ENCODE results near the gene KIN. TPM values are rescaled to one million over a fixed set of nuclear protein-coding genes. Genes with fewer than 3 reads are reported as not detected.
"Not testable (repeated sequence)": the region's sequence is repeated elsewhere in the genome, so short reads cannot be mapped to it uniquely, and the experiment has no call there.

KIN gene
- polyA plus RNA-seq, 4 donors: 7.0 to 12.7 (median 9.1) TPM

DNA sequence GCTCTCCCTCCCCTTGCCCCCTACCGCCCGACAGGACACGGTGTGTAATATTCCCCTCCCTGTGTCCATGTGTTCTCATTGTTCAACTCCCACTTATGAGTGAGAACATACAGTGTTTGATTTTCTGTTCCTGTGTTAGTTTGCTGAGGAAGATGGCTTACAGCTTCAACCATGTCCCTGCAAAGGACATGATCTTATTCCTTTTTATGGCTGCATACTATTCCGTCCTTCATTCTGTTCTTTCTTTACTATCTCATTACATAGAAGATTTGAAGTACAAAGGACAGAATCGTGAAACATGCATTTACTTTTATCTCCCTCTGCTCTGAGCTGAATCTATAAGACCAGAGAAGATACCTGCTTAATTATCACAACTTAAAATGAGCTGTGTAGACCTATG lies 76.7 kb downstream of the KIN start:
- not testable (repeated sequence) for H3K4me3 ChIP-seq (ENCODE audit: low read depth in 1 of 3, low read length in 3 of 3); H3K36me3 ChIP-seq (ENCODE audit: control insufficient read depth in 3 of 3, insufficient read depth in 2 of 3, low read depth in 1 of 3, low read length in 3 of 3); H3K9me3 ChIP-seq (ENCODE audit: control insufficient read depth in 2 of 2, insufficient read depth in 1 of 2, low read depth in 1 of 2, low read length in 1 of 2); H3K27me3 ChIP-seq (ENCODE audit: control insufficient read depth in 3 of 3, insufficient read depth in 3 of 3, low read length in 3 of 3); DNase-seq; FAIRE-seq; H3K4me1 ChIP-seq (ENCODE audit: control insufficient read depth in 3 of 3, insufficient read depth in 2 of 3, low read depth in 1 of 3, low read length in 2 of 3); H3K27ac ChIP-seq (ENCODE audit: low read depth in 1 of 3, low read length in 2 of 3)
- WGBS, 3 donors: 77 to 86% (median 79%) methylated on average over 5 of the region's 5 CpGs

DNA sequence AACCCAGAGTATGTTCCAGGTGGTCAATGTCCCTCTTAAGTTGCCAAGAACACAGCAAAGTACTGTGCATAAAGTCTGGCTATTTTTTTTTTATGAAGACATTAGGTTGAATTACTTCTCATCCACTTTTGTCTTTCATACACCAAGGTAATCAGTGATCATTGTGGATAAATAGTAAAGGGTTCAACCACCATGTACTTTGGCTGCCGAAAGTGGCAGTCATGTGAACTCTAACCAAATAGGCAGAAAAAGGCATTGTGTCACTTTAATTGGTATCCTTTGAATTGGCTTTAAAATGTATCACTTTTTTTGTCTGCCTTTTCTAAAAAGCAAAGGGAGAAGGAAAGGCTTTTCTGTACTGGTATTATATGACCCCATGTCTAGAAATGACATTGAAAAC lies 77.3 kb downstream of the KIN start:
- WGBS, 3 donors: 85 to 91% (median 89%) methylated on average over 1 of the region's 1 CpG
- Histone ChIP-seq H3K27ac (ENCODE audit: low read depth in 1 of 3, low read length in 2 of 3) (no peak overlapping the region), H3K9me3 (ENCODE audit: control insufficient read depth in 2 of 2, insufficient read depth in 1 of 2, low read depth in 1 of 2, low read length in 1 of 2) (no peaks in the 10 kb centered on the region), H3K4me3 (ENCODE audit: low read depth in 1 of 3, low read length in 3 of 3) (no peak overlapping the region), H3K36me3 (ENCODE audit: control insufficient read depth in 3 of 3, insufficient read depth in 2 of 3, low read depth in 1 of 3, low read length in 3 of 3) (no peaks in the 10 kb centered on the region), H3K4me1 (ENCODE audit: control insufficient read depth in 3 of 3, insufficient read depth in 2 of 3, low read depth in 1 of 3, low read length in 2 of 3) (no peaks in the 10 kb centered on the region), H3K27me3 (ENCODE audit: control insufficient read depth in 3 of 3, insufficient read depth in 3 of 3, low read length in 3 of 3) (peaks cover 0 to 3% (median 0%) of the 10 kb centered on the region in 3 donors)
- FAIRE-seq: no peak
- DNase-seq: no peak

DNA sequence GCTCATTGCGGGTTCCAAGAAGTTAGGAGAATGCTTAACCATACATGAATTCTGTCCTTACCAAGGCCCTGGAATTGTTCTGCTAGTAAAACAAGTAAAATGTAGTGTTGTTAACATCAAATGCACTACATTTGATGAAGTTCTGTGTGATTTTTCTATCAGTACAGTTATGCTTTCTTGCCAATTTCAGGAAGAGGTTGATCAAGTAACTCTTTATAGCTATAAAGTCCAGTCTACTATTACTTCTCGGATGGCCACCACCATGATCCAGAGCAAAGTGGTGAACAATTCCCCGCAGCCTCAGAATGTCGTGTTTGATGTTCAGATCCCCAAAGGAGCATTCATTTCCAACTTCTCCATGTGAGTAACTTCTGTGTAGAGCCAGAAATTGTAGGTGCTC lies 79.0 kb downstream of the KIN start:
- no peaks in the 10 kb centered on the region for H3K36me3 ChIP-seq (ENCODE audit: control insufficient read depth in 3 of 3, insufficient read depth in 2 of 3, low read depth in 1 of 3, low read length in 3 of 3)
- WGBS, 3 donors: 90 to 92% (median 92%) methylated on average over 4 of the region's 4 CpGs
- no peaks in the 10 kb centered on the region for H3K9me3 ChIP-seq (ENCODE audit: control insufficient read depth in 2 of 2, insufficient read depth in 1 of 2, low read depth in 1 of 2, low read length in 1 of 2)
- no peak overlapping the region for H3K27ac ChIP-seq (ENCODE audit: low read depth in 1 of 3, low read length in 2 of 3)
- FAIRE-seq (no peak), DNase-seq (no peak)
- peaks cover 0 to 6% (median 0%) of the 10 kb centered on the region in 3 donors for H3K27me3 ChIP-seq (ENCODE audit: control insufficient read depth in 3 of 3, insufficient read depth in 3 of 3, low read length in 3 of 3)
- no peak overlapping the region for H3K4me3 ChIP-seq (ENCODE audit: low read depth in 1 of 3, low read length in 3 of 3)
- H3K4me1 ChIP-seq (ENCODE audit: control insufficient read depth in 3 of 3, insufficient read depth in 2 of 3, low read depth in 1 of 3, low read length in 2 of 3): no peaks in the 10 kb centered on the region

DNA sequence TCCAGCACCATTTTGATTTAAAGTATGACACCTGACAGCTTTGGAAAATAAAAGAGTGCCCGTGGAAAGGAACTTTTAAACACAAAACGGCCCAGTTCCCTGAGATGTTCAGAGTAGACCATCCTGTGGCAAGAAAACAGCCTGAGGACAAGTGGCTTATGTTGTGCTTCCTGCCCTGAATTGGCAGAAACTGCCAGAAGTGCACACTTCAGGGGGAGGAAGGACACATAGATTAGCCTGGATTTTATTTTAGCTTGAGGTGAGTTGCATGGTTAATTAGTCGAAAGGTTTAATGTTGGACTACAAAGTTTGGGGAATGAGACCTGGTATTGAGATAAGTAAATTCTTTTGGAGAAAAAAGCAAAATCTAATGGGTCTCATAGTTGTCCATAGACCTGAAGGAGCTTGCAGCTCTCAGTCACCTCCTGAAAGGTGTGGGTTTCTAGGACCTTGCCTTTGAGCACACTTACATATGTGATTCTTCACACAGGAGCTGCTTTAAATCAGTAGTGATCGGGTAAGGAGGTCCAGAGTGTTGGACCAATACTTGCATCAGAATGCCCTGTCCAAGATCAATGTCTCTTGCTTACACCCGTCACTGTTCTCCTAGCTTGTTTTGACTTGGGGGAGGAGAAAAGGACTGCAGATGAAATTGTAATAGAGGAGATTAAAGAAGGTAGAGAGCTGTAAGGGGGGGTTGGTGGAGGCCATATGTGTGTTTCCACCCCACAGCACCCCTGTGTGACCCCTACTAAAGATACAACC lies 79.8 kb downstream of the KIN start:
- peaks cover 0 to 6% (median 0%) of the 10 kb centered on the region in 3 donors for H3K27me3 ChIP-seq (ENCODE audit: control insufficient read depth in 3 of 3, insufficient read depth in 3 of 3, low read length in 3 of 3)
- FAIRE-seq (no peak), DNase-seq (no peak)
- no peak overlapping the region for H3K4me3 ChIP-seq (ENCODE audit: low read depth in 1 of 3, low read length in 3 of 3)
- H3K36me3 ChIP-seq (ENCODE audit: control insufficient read depth in 3 of 3, insufficient read depth in 2 of 3, low read depth in 1 of 3, low read length in 3 of 3): no peaks in the 10 kb centered on the region
- H3K4me1 ChIP-seq (ENCODE audit: control insufficient read depth in 3 of 3, insufficient read depth in 2 of 3, low read depth in 1 of 3, low read length in 2 of 3): no peaks in the 10 kb centered on the region
- H3K9me3 ChIP-seq (ENCODE audit: control insufficient read depth in 2 of 2, insufficient read depth in 1 of 2, low read depth in 1 of 2, low read length in 1 of 2): no peaks in the 10 kb centered on the region
- WGBS, 3 donors: 79 to 85% (median 84%) methylated on average over 5 of the region's 5 CpGs
- H3K27ac ChIP-seq (ENCODE audit: low read depth in 1 of 3, low read length in 2 of 3): no peak overlapping the region

DNA sequence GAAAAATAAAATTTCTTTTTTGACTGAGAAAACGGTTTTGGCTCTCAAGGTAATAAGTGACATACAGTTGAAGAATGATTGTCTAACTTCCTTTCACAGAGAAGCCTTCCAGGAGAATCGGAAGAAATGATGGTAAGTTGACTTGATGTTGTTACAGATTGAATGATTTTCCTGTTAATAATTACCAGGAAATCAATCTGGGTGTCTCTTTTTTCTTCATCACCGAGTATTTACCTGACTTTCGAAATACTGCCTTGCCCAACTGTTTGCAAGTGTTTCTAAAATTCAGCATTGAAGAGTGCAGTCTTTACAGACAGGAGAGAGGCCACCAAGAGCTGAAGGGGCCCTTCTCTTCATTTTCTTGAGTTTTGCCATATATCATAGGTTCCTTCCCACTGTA lies 80.7 kb downstream of the KIN start:
- H3K9me3 ChIP-seq (ENCODE audit: control insufficient read depth in 2 of 2, insufficient read depth in 1 of 2, low read depth in 1 of 2, low read length in 1 of 2): no peaks in the 10 kb centered on the region
- no peaks in the 10 kb centered on the region for H3K4me1 ChIP-seq (ENCODE audit: control insufficient read depth in 3 of 3, insufficient read depth in 2 of 3, low read depth in 1 of 3, low read length in 2 of 3)
- no peaks in the 10 kb centered on the region for H3K36me3 ChIP-seq (ENCODE audit: control insufficient read depth in 3 of 3, insufficient read depth in 2 of 3, low read depth in 1 of 3, low read length in 3 of 3)
- FAIRE-seq: no peak
- H3K27me3 ChIP-seq (ENCODE audit: control insufficient read depth in 3 of 3, insufficient read depth in 3 of 3, low read length in 3 of 3): peaks cover 0 to 11% (median 0%) of the 10 kb centered on the region in 3 donors
- 19 to 51% (median 32%) methylated on average over 4 of the region's 4 CpGs for WGBS, 3 donors
- H3K4me3 ChIP-seq (ENCODE audit: low read depth in 1 of 3, low read length in 3 of 3): no peak overlapping the region
- peak in 1 of 2 donors; percentile 28 for DNase-seq
- H3K27ac ChIP-seq (ENCODE audit: low read depth in 1 of 3, low read length in 2 of 3): no peak overlapping the region

DNA sequence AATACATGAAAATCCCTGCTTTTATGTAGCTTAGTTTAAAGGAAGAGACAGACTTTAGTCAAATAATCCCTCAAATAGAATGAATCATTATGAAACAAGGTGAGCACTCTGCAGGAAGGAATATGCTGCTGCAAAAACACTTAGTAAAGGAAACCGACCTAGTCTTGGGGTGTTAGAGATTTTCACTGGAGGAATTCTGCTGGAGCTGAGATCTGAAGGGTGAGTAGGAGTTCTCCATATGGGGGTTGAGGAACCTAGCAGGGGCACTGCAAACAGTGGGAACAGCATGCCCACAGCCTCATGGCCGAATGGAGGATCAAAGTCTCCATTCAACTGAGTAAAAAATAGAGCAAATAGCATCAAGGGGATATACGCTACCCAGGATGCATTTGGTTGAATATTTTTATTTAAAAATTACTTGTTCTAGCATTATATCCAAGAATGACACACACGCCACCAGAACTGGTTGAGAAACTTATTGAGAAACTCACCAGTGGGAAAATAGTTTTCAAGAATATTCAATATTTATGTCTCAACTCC lies 81.2 kb downstream of the KIN start:
- Histone ChIP-seq H3K4me1 (ENCODE audit: control insufficient read depth in 3 of 3, insufficient read depth in 2 of 3, low read depth in 1 of 3, low read length in 2 of 3) (no peaks in the 10 kb centered on the region), H3K36me3 (ENCODE audit: control insufficient read depth in 3 of 3, insufficient read depth in 2 of 3, low read depth in 1 of 3, low read length in 3 of 3) (no peaks in the 10 kb centered on the region), H3K4me3 (ENCODE audit: low read depth in 1 of 3, low read length in 3 of 3) (no peak overlapping the region), H3K9me3 (ENCODE audit: control insufficient read depth in 2 of 2, insufficient read depth in 1 of 2, low read depth in 1 of 2, low read length in 1 of 2) (no peaks in the 10 kb centered on the region), H3K27ac (ENCODE audit: low read depth in 1 of 3, low read length in 2 of 3) (no peak overlapping the region), H3K27me3 (ENCODE audit: control insufficient read depth in 3 of 3, insufficient read depth in 3 of 3, low read length in 3 of 3) (peaks cover 0 to 11% (median 0%) of the 10 kb centered on the region in 3 donors)
- DNase-seq (no peak), FAIRE-seq (no peak)
- 65 to 78% (median 70%) methylated on average over 4 of the region's 4 CpGs for WGBS, 3 donors

DNA sequence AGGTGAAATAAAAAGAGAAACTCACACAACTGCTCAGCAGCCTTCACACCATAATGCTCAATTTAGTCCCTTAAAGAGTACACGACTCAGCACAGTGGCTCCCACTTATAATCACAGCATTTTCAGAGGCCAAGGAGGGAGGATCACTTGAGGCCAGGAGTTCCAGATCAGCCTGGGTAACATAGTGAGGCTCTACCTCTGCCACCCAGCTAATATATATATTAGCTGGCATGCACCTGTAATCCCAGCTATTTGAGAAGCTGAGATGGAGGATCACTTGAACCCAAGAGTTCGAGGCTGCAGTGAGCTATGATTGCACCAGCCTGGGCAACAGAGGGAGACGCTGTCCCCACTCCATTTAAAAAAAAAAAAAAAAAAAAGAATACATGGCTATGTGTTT lies 82.5 kb downstream of the KIN start:
- WGBS, 3 donors: 79 to 88% (median 86%) methylated on average over 3 of the region's 3 CpGs
- Histone ChIP-seq H3K36me3 (ENCODE audit: control insufficient read depth in 3 of 3, insufficient read depth in 2 of 3, low read depth in 1 of 3, low read length in 3 of 3) (no peaks in the 10 kb centered on the region), H3K27ac (ENCODE audit: low read depth in 1 of 3, low read length in 2 of 3) (no peak overlapping the region), H3K4me3 (ENCODE audit: low read depth in 1 of 3, low read length in 3 of 3) (no peak overlapping the region), H3K27me3 (ENCODE audit: control insufficient read depth in 3 of 3, insufficient read depth in 3 of 3, low read length in 3 of 3) (peaks cover 0 to 11% (median 0%) of the 10 kb centered on the region in 3 donors), H3K9me3 (ENCODE audit: control insufficient read depth in 2 of 2, insufficient read depth in 1 of 2, low read depth in 1 of 2, low read length in 1 of 2) (no peaks in the 10 kb centered on the region), H3K4me1 (ENCODE audit: control insufficient read depth in 3 of 3, insufficient read depth in 2 of 3, low read depth in 1 of 3, low read length in 2 of 3) (no peaks in the 10 kb centered on the region)
- FAIRE-seq (no peak), DNase-seq (no peak)

DNA sequence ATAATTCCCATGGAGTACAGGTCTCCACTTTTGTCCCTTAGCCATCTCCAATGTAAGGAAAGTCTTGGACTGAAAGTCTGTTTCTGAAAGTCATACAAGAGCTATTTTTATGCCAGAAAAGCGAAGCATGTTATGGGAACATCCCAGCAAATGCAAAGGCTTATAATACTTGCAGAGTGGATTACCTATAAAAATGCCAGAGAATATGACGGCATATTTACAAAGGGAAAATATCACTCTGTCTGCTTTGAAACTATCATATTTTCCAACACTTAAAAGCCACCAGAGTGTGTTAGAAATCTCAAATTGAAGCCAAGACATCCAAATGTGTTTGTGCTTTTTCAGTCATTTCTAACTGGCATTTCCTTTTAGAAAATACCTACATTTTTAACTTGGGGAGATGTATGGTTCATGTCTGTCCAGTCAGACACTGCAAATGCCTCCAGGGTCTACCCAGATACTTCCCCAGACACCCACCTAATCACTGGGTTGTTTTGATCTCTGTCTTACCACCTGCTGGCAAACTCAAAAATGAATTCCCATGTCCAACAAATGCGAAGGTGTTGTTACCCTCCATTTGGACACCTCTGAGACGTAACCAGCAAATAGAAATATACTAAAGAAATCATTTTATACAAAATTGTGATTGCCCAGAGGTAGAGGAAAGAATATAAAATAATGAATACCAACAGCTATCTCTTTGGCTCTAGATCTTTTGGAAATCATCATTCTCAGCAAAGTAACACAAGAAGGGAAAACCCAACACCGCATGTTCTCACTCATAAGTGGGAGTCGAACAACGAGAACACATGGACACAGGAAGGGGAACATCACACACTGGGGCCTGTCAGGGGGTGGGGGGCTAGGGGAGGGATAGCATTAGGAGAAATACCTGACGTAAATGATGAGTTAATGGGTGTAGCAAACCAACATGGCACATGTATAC lies 83.4 kb downstream of the KIN start:
- Histone ChIP-seq H3K27ac (ENCODE audit: low read depth in 1 of 3, low read length in 2 of 3) (no peak overlapping the region), H3K27me3 (ENCODE audit: control insufficient read depth in 3 of 3, insufficient read depth in 3 of 3, low read length in 3 of 3) (peaks cover 0 to 11% (median 0%) of the 10 kb centered on the region in 3 donors), H3K4me1 (ENCODE audit: control insufficient read depth in 3 of 3, insufficient read depth in 2 of 3, low read depth in 1 of 3, low read length in 2 of 3) (no peaks in the 10 kb centered on the region), H3K9me3 (ENCODE audit: control insufficient read depth in 2 of 2, insufficient read depth in 1 of 2, low read depth in 1 of 2, low read length in 1 of 2) (no peaks in the 10 kb centered on the region), H3K36me3 (ENCODE audit: control insufficient read depth in 3 of 3, insufficient read depth in 2 of 3, low read depth in 1 of 3, low read length in 3 of 3) (no peaks in the 10 kb centered on the region), H3K4me3 (ENCODE audit: low read depth in 1 of 3, low read length in 3 of 3) (no peak overlapping the region)
- no peak for DNase-seq
- FAIRE-seq: no peak
- 84 to 89% (median 86%) methylated on average over 8 of the region's 8 CpGs for WGBS, 3 donors
